Neuronal stem cell (in vitro differentiated cells): Measurements from ENCODE around the gene RAB40C.
A peak's percentile ranks its signal among the peaks of the same experiment; 100 is the strongest.

Experiments used
- DNase-seq: peaks from one replicate; pipeline ENCODE4 v3.0.0-alpha.2; 2013; ENCODE audit warnings: low spot score
- H2AFZ ChIP-seq: one replicate; pipeline ENCODE4 v1.6.1; 2013; ENCODE audit warnings: mild to moderate bottlenecking, low read length, inconsistent platforms
- H2AK5ac ChIP-seq: 2 replicates; pipeline ENCODE4 v1.6.1; 2013; ENCODE audit warnings: low read depth, mild to moderate bottlenecking, inconsistent platforms, low read length, moderate library complexity, mixed read lengths
- H2BK120ac ChIP-seq: 2 replicates; pipeline ENCODE4 v1.6.1; 2013; ENCODE audit warnings: low read depth, mild to moderate bottlenecking, inconsistent platforms, low read length, moderate library complexity, mixed read lengths
- H2BK12ac ChIP-seq: one replicate; pipeline ENCODE4 v1.6.1; 2013; ENCODE audit warnings: low read length, inconsistent platforms
- H2BK15ac ChIP-seq: 2 replicates; pipeline ENCODE4 v1.6.1; 2013; ENCODE audit warnings: mild to moderate bottlenecking, low read length, inconsistent platforms, mixed read lengths
- H2BK5ac ChIP-seq: one replicate; pipeline ENCODE4 v1.6.1; 2013; ENCODE audit warnings: inconsistent platforms, mild to moderate bottlenecking, low read length, moderate library complexity
- H3K14ac ChIP-seq: one replicate; pipeline ENCODE4 v1.6.1; 2013; ENCODE audit warnings: low read length, inconsistent platforms
- H3K18ac ChIP-seq: 2 replicates; pipeline ENCODE4 v1.6.1; 2013; ENCODE audit warnings: low read length, inconsistent platforms
- H3K23ac ChIP-seq: 2 replicates; pipeline ENCODE4 v1.6.1; 2013; ENCODE audit warnings: low read depth, mild to moderate bottlenecking, mixed read lengths, low read length, inconsistent platforms; ENCODE audit not compliant: poor library complexity
- H3K27ac ChIP-seq: replicated peaks from 3 replicates; pipeline ENCODE4 v1.5.1; 2013; ENCODE audit warnings: low read length, inconsistent platforms
- H3K27me3 ChIP-seq, 3 experiments: 2 replicates each; pipeline ENCODE4 v1.6.1; 2013; ENCODE audit warnings: low read length in 3 of 3, mild to moderate bottlenecking in 2 of 3, inconsistent platforms in 1 of 3, low read depth in 1 of 3, mixed read lengths in 1 of 3, moderate library complexity in 1 of 3; ENCODE audit not compliant: control insufficient read depth in 3 of 3, insufficient read depth in 3 of 3
- H3K36me3 ChIP-seq, 2 donors: replicated peaks in 1 of 2; 2 replicates each; pipeline ENCODE4 v1.6.1; 2013; ENCODE audit warnings: low read length in 2 of 2; ENCODE audit not compliant: control insufficient read depth in 2 of 2, insufficient read depth in 2 of 2
- H3K4ac ChIP-seq: 2 replicates; pipeline ENCODE4 v1.6.1; 2013; ENCODE audit warnings: inconsistent platforms, mild to moderate bottlenecking, low read length, moderate library complexity
- H3K4me1 ChIP-seq, 2 donors: 1 replicate in 1 of 2; 2 replicates in 1 of 2; pipeline ENCODE4 v1.6.1; 2013; ENCODE audit warnings: low read length in 2 of 2, low read depth in 1 of 2; ENCODE audit not compliant: control insufficient read depth in 2 of 2, insufficient read depth in 1 of 2
- H3K4me2 ChIP-seq: one replicate; pipeline ENCODE4 v1.6.1; 2013; ENCODE audit warnings: mild to moderate bottlenecking, low read length, inconsistent platforms; ENCODE audit not compliant: insufficient read depth, poor library complexity, severe bottlenecking
- H3K4me3 ChIP-seq, 2 donors: 2 replicates each; pipeline ENCODE4 v1.5.1; 2013; ENCODE audit warnings: low read length in 2 of 2, mild to moderate bottlenecking in 2 of 2, inconsistent platforms in 1 of 2, moderate library complexity in 1 of 2
- H3K79me1 ChIP-seq: one replicate; pipeline ENCODE4 v1.6.1; 2013; ENCODE audit warnings: low read depth, mild to moderate bottlenecking, inconsistent platforms, low read length, moderate library complexity
- H3K9ac ChIP-seq: one replicate; pipeline ENCODE4 v1.6.1; 2013; ENCODE audit warnings: mild to moderate bottlenecking, low read depth, low read length, inconsistent platforms; ENCODE audit not compliant: poor library complexity
- H3K9me3 ChIP-seq, 2 donors: replicated peaks in 1 of 2; 2 replicates each; pipeline versions ENCODE3 to v1.6.1; 2013; ENCODE audit warnings: low read length in 2 of 2, mild to moderate bottlenecking in 2 of 2, inconsistent platforms in 1 of 2, low read depth in 1 of 2, mixed read lengths in 1 of 2, moderate library complexity in 1 of 2; ENCODE audit not compliant: control insufficient read depth in 2 of 2, insufficient read depth in 1 of 2
- H4K8ac ChIP-seq: one replicate; pipeline ENCODE4 v1.6.1; 2013; ENCODE audit warnings: low read depth, mild to moderate bottlenecking, inconsistent platforms, low read length, moderate library complexity
- H4K91ac ChIP-seq: one replicate; pipeline ENCODE4 v1.6.1; 2013; ENCODE audit warnings: low read length, low read depth, mild to moderate bottlenecking, inconsistent platforms; ENCODE audit not compliant: poor library complexity
- WGBS, 2 donors: extraction: QIAGEN DNeasy Blood & Tissue Kit; methylation state at CpG; one replicate each; pipeline ENCODE4 v1.1.7; 2013; ENCODE audit warnings: missing lambda C conversion rate in 2 of 2, mixed read lengths in 1 of 2; ENCODE audit not compliant: insufficient read length in 2 of 2, insufficient replicate concordance in 1 of 2; ENCODE audit errors: extremely low coverage in 2 of 2; 5-methylcytosine and 5-hydroxymethylcytosine counted together

Gene RAB40C

GRCh38 chr16:667780-668518, 78.1 kb downstream of the RAB40C start, which contains the start of gene RHOT2:
RHOT2 (plus strand) TSS chr16:668132; CDS start chr16:668200, 68 bp downstream.
- peak within 1 kb of the TSS; percentile 98 for H2AK5ac ChIP-seq
- peaks cover 25% of the 10 kb centered on the region for H3K79me1 ChIP-seq
- H2BK15ac ChIP-seq, result peak within 1 kb of the TSS; percentile 87
- H2BK12ac ChIP-seq, result peak within 1 kb of the TSS; percentile 80
- H3K23ac ChIP-seq, result peak within 1 kb of the TSS; percentile 98
- peak within 1 kb of the TSS; percentile 95 for H3K9ac ChIP-seq
- H3K18ac ChIP-seq, result peak within 1 kb of the TSS; percentile 95
- H3K27ac ChIP-seq, result no peak within 1 kb of the TSS
- H3K14ac ChIP-seq, result peak within 1 kb of the TSS; percentile 71
- no peak within 1 kb of the TSS for H2BK120ac ChIP-seq
- peaks cover 2 to 6% of the 10 kb centered on the region in 2 donors for H3K4me1 ChIP-seq
- H3K4me2 ChIP-seq, result peak within 1 kb of the TSS; percentile 96
- H3K4ac ChIP-seq, result peak within 1 kb of the TSS; percentile 66
- peak within 1 kb of the TSS; percentile 89 to 92 for H3K4me3 ChIP-seq
- peak; percentile 89 for DNase-seq
- H4K91ac ChIP-seq, result no peak within 1 kb of the TSS
- no peaks in the 10 kb centered on the region for H3K27me3 ChIP-seq
- H2BK5ac ChIP-seq, result peak within 1 kb of the TSS; percentile 53
- H4K8ac ChIP-seq, result peak within 1 kb of the TSS; percentile 65
- no CpG with 5 or more reads among the region's 78 CpGs for WGBS, 2 donors
- H2AFZ ChIP-seq, result peak within 1 kb of the TSS; percentile 76
- no peaks in the 10 kb centered on the region for H3K9me3 ChIP-seq
- peaks cover 36 to 40% of the 10 kb centered on the region in 2 donors for H3K36me3 ChIP-seq

GRCh38 chr16:668519-669171, 78.8 kb downstream of the RAB40C start:
- peak overlapping the region; percentile 53 for H2BK5ac ChIP-seq
- peak overlapping the region; percentile 89 to 92 for H3K4me3 ChIP-seq
- no peak for DNase-seq
- H2AFZ ChIP-seq, result peak overlapping the region; percentile 76
- no CpG with 5 or more reads among the region's 50 CpGs for WGBS, 2 donors
- peak overlapping the region; percentile 66 for H3K4ac ChIP-seq
- H3K9me3 ChIP-seq, result no peaks in the 10 kb centered on the region
- peaks cover 28% of the 10 kb centered on the region for H3K79me1 ChIP-seq
- peak overlapping the region; percentile 95 for H3K9ac ChIP-seq
- H4K8ac ChIP-seq, result peak overlapping the region; percentile 65
- H3K4me1 ChIP-seq, result peaks cover 2 to 6% of the 10 kb centered on the region in 2 donors
- H2BK15ac ChIP-seq, result no peak overlapping the region
- peak overlapping the region; percentile 75 for H2AK5ac ChIP-seq
- H2BK120ac ChIP-seq, result no peak overlapping the region
- no peak overlapping the region for H3K27ac ChIP-seq
- H4K91ac ChIP-seq, result no peak overlapping the region
- peak overlapping the region; percentile 95 for H3K18ac ChIP-seq
- H3K23ac ChIP-seq, result peak overlapping the region; percentile 98
- peak overlapping the region; percentile 96 for H3K4me2 ChIP-seq
- no peaks in the 10 kb centered on the region for H3K27me3 ChIP-seq
- H3K14ac ChIP-seq, result peak overlapping the region; percentile 21
- no peak overlapping the region for H2BK12ac ChIP-seq
- peaks cover 37 to 46% of the 10 kb centered on the region in 2 donors for H3K36me3 ChIP-seq

- no peak overlapping the region for H4K91ac ChIP-seq
- no peak overlapping the region for H2BK120ac ChIP-seq
- H3K23ac ChIP-seq, result peak overlapping the region; percentile 73
- no peak overlapping the region for H2AFZ ChIP-seq
- no peaks in the 10 kb centered on the region for H3K9me3 ChIP-seq
- peaks cover 0 to under 1% (median 0%) of the 10 kb centered on the region in 3 experiments for H3K27me3 ChIP-seq
- H3K14ac ChIP-seq, result no peak overlapping the region
- H4K8ac ChIP-seq, result no peak overlapping the region
- peak overlapping the region; percentile 41 to 92 for H3K4me3 ChIP-seq
- H2BK5ac ChIP-seq, result no peak overlapping the region
- no peak overlapping the region for H3K4ac ChIP-seq
- no CpG with 5 or more reads among the region's 13 CpGs for WGBS, 2 donors
- H3K4me1 ChIP-seq, result peaks cover 2 to 6% of the 10 kb centered on the region in 2 donors
- no peak overlapping the region for H2AK5ac ChIP-seq
- H3K79me1 ChIP-seq, result peaks cover 28% of the 10 kb centered on the region
- no peak for DNase-seq
- H3K9ac ChIP-seq, result no peak overlapping the region
- H2BK15ac ChIP-seq, result no peak overlapping the region
- no peak overlapping the region for H3K4me2 ChIP-seq
- no peak overlapping the region for H2BK12ac ChIP-seq
- no peak overlapping the region for H3K27ac ChIP-seq
- H3K18ac ChIP-seq, result no peak overlapping the region
- peaks cover 37 to 56% of the 10 kb centered on the region in 2 donors for H3K36me3 ChIP-seq
Measured at GRCh38 chr16:669666-670065, 79.8 kb downstream of the RAB40C start.
